GM12801 (cell line): ENCODE measurements around the gene SPEM3.

Experiments
- CTCF ChIP-seq: IDR thresholded peaks from one replicate; pipeline ENCODE4 v1.5.1; 2011; ENCODE audit warnings: control low read depth; ENCODE audit not compliant: insufficient read length; ENCODE audit errors: extremely low read depth

SPEM3 gene

GRCh38 chr17:7442142-7442541 is 13.5 kb downstream of the SPEM3 start:
- TF ChIP-seq CTCF, result no peak

DNA sequence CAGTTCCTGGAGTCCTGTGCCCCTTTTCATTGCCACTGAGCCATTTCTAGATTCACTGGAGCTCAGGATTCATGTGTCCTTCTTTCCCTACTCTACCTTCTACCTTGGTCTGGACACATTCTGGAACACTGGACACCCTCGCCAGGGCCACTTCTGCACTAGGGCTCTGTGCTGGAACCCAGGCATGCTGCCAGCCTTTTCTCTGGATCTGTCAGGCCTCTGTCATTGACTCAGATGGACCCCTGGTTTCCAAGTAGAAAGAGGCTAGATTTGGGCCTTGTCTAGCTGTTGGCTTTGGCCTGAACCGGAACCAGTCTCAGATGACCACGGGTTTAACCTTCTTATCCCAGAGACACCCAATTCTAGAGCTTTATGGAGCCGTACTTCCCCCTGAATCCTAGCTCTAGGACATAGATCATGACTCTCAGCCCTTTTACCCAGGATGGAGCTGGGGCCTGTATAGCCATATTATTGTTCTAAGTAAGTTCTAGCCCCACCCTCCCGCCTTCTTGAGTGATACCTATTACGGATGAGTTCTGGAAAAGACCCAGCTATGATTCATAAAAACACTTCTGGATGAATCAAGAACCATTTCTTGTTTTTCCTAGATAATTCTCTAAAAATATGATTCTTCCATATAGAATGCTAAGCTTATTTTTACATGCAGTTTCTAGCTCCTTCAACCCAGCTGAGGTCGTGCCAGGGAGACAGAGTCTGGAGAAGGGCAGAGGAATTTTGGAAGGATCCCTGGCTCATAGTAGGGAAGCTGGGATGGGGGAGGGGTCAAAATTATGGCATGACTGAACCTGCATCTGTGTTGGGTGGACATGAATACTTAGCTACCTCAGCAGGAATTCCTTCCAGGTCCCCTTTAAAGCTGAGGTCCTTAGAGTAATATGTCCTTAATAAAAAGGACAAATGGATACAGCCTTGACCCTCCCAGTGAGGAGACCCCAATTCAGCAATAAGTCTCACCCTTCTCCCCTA is 15.1 kb downstream of the SPEM3 start:
- no peak for TF ChIP-seq CTCF

DNA sequence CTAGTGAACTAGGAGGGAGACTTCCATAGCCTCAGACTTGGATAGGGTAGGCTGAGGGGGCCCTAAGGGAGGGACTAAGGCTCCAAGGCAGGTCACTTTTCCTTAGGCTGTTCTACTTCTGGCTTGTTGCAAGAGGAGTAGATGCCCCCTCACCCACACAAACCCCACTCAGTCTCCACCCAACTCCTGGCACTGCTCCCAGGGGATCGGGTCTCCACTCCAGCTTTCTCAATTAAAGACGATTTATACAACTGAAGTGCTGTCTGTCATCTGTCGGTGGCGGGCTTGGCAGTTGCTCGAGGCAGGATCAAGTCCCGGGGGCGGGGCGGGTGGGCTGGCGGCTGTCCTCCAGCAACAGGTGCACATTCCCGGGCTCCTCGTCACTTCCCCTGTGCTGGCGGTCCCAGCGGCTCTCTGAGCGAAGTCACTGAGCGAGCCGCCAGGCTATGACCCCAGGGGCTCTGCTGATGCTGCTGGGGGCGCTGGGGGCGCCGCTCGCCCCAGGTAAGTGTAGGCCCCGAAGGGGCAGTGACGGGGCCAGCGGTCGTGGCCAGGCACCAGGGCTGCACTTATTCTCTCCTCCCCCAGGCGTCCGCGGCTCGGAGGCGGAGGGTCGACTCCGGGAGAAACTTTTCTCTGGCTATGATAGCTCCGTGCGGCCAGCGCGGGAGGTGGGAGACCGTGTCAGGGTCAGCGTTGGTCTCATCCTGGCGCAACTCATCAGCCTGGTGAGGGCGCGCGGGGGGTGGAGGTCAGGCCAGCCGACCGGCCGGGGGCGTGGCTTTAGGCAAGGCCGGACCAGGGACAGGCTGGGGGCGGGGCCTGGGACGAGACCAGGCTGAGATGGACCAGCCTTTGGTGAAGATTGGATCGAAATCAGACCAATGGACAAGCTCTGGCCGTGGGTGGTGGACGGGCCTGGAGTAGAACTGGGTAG is 16.3 kb downstream of the SPEM3 start, which contains the start of gene CHRNB1:
TSS of gene CHRNB1 (plus strand) at position 380 of the 937 bp plus-strand sequence. CDS start at position 447, 67 bp downstream.
- TF ChIP-seq CTCF, result no peak

GRCh38 chr17:7445619-7445968 is 16.9 kb downstream of the SPEM3 start:
- TF ChIP-seq CTCF, result no peak

GRCh38 chr17:7448461-7448860 is 19.8 kb downstream of the SPEM3 start:
- no peak for TF ChIP-seq CTCF

DNA sequence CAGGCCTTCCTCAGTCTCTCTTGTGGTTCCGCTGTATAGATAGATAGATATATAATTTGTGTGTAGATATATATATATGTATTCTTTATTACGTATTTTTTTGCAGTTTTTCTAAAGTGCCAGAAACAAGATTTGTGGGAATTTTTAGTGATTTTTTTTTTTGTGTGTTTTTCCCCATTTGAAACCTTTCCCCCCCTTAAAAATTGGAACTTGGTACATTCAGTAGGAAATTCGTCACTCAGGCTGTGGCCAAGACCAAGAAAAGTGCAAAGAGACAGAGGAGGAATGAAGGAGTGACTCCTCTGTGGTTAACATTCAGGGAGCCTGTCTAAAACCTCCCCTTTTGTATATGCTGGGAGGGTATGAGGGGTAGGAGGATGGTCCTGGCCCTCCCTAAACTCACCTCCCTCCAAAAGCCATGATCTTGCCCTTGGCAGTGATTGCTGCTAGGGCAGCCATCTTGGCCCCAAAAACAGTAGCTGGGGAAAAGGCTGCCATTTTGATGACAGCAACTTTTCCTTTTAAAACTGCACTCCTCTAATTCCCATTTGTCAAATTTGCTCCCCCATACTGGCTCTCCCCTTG is 31.4 kb downstream of the SPEM3 start:
- no peak for TF ChIP-seq CTCF
